Mucosa of descending colon (tissue), 3 donors: Measurements from ENCODE around the gene RAB37. TPM values are rescaled to one million over a fixed set of nuclear protein-coding genes. Genes with fewer than 3 reads are reported as not detected.

ENCODE experiments used
- ATAC-seq: fragments of 200-7000 bp; cut with Tn5 transposase; one replicate; pipeline ENCODE4 v1.9.1; 2020; ENCODE audit warnings: mild to moderate bottlenecking, moderate library complexity
- DNase-seq, 3 donors: peaks; one replicate each; pipeline ENCODE4 v3.0.0-alpha.2; 2020
- H3K36me3 ChIP-seq: fragments of 200-600 bp; one replicate; pipeline ENCODE4 v1.8.0; 2021; ENCODE audit warnings: low read depth, mild to moderate bottlenecking
- H3K4me1 ChIP-seq: fragments of 200-600 bp; one replicate; pipeline ENCODE4 v1.8.0; 2021; ENCODE audit warnings: low read depth, mild to moderate bottlenecking
- H3K4me3 ChIP-seq: fragments of 200-600 bp; one replicate; pipeline ENCODE4 v1.8.0; 2021; ENCODE audit warnings: mild to moderate bottlenecking
- H3K9me3 ChIP-seq: fragments of 200-600 bp; one replicate; pipeline ENCODE4 v1.8.0; 2021; ENCODE audit warnings: mild to moderate bottlenecking
- CTCF ChIP-seq: fragments of 200-600 bp; IDR thresholded peaks from one replicate; pipeline ENCODE4 v1.8.0; 2022; ENCODE audit warnings: antibody characterized with exemption, mild to moderate bottlenecking
- intact Hi-C, 2 donors: fragments of 100-400 bp; cut with DNase I in 1 of 2; cut with micrococcal nuclease in 1 of 2; formaldehyde crosslinking; loops; one replicate each; pipeline versions ENCODE4 v1.11.0 to v1.11.1; 2022; cut with DNase I, micrococcal nuclease
- total RNA-seq, 3 donors: library from RNA; stranded (reverse); fragmentation: NEBNext Ultra II Directional in 2 of 3; extraction: Animal tissue kit (Norgen Biotek cat#: 25700) in 2 of 3; gene quantifications; one replicate each; pipeline versions ENCODE4 v1.2.1 to v1.2.4, GENCODE V29; 2021 to 2023
- donor health status: DM: no; HTN: no; CAD: no; lungs with moderate emphysema.
- donor health status: DM: no; HTN: no; CAD: no.
- donor health status: DM: no; HTN: yes; CAD: no.

RAB37 gene
- total RNA-seq, 3 donors from 2014 or later: 4.3 to 9.8 (median 9.0) TPM

GRCh38 chr17:74746376-74746775 lies 9.3 kb downstream of the RAB37 start:
- intact Hi-C loops: loop anchor here in 1 of 2 donors (2.0 kb wide), 1 partner anchor 24 kb away; no protein-coding TSS in a partner anchor
- Histone ChIP-seq H3K4me1 (peaks cover 36% of the 10 kb centered on the region), H3K9me3 (no peaks in the 10 kb centered on the region), H3K36me3 (no peaks in the 10 kb centered on the region), H3K4me3 (no peak overlapping the region)
- no peak for ATAC-seq
- no peak for TF ChIP-seq CTCF
- peak in 2 of 3 donors; percentile 27 to 36 for DNase-seq

GRCh38 chr17:74746922-74747321 lies 9.9 kb downstream of the RAB37 start:
- DNase-seq (peak; percentile 15 to 51 (median 30)), ATAC-seq (no peak)
- Histone ChIP-seq H3K36me3 (no peaks in the 10 kb centered on the region), H3K4me3 (no peak overlapping the region), H3K4me1 (peaks cover 33% of the 10 kb centered on the region), H3K9me3 (no peaks in the 10 kb centered on the region)
- TF ChIP-seq CTCF: no peak
- intact Hi-C loops: loop anchor here in 1 of 2 donors (2.0 kb wide), 1 partner anchor 24 kb away; no protein-coding TSS in a partner anchor

GRCh38 chr17:74748279-74748528 lies 11.1 kb downstream of the RAB37 start:
- TF ChIP-seq CTCF: no peak
- ATAC-seq: no peak
- Histone ChIP-seq H3K9me3 (no peaks in the 10 kb centered on the region), H3K4me1 (peaks cover 32% of the 10 kb centered on the region), H3K36me3 (no peaks in the 10 kb centered on the region), H3K4me3 (peak overlapping the region; percentile 94)
- no peak for DNase-seq
- intact Hi-C loops: no loop called here

GRCh38 chr17:74748529-74749278 lies 11.6 kb downstream of the RAB37 start, which contains the start of gene NHERF1:
NHERF1 (plus strand) TSS chr17:74748628; CDS start chr17:74748847, 219 bp downstream.
- no peak for TF ChIP-seq CTCF
- Histone ChIP-seq H3K4me1 (peaks cover 32% of the 10 kb centered on the region), H3K36me3 (no peaks in the 10 kb centered on the region), H3K4me3 (peak within 1 kb of the TSS; percentile 94), H3K9me3 (no peaks in the 10 kb centered on the region)
- peak; percentile 95 to 98 (median 97) for DNase-seq
- ATAC-seq: peak; percentile 87
- intact Hi-C loops: no loop called here

GRCh38 chr17:74749279-74750038 lies 12.4 kb downstream of the RAB37 start:
- intact Hi-C loops: no loop called here
- peaks cover 32% of the 10 kb centered on the region for H3K4me1 ChIP-seq
- DNase-seq: peak in 2 of 3 donors; percentile 69 to 81

More at GRCh38 chr17:74749279-74750038, 12.4 kb downstream of the RAB37 start:
- peak; percentile 6 for ATAC-seq
- Histone ChIP-seq H3K36me3 (no peaks in the 10 kb centered on the region), H3K9me3 (no peaks in the 10 kb centered on the region), H3K4me3 (peak overlapping the region; percentile 94)
- no peak for TF ChIP-seq CTCF
